B cell (primary cell): ENCODE measurements around the gene RPS6KA4. TPM values are rescaled to one million over a fixed set of nuclear protein-coding genes. Genes with fewer than 3 reads are reported as not detected.

ENCODE experiments used
- ATAC-seq: fragments of 200-7000 bp; cut with Tn5 transposase; one replicate; pipeline ENCODE4 v1.10.0; 2021; ENCODE audit warnings: low read depth, mild to moderate bottlenecking, moderate number of reproducible peaks, moderate library complexity
- CTCF ChIA-PET: fragments of 350-600 bp; sonication (Branson Sonifier 250); formaldehyde crosslinking; loops from one replicate; lab custom pipeline; 2021; ENCODE audit warnings: antibody characterized with exemption, inconsistent platforms; lab: Charles Lee
- POLR2A ChIA-PET: fragments of 350-600 bp; sonication (Branson Sonifier 250); formaldehyde crosslinking; loops from one replicate; lab custom pipeline; 2021; ENCODE audit warnings: antibody characterized with exemption; lab: Charles Lee
- DNase-seq: peaks from one replicate; pipeline ENCODE4 v3.0.0; 2013
- H2AFZ ChIP-seq: 2 replicates; pipeline ENCODE4 v1.6.1; 2012; ENCODE audit warnings: mild to moderate bottlenecking, low read depth, low read length; ENCODE audit not compliant: insufficient read depth, poor library complexity, severe bottlenecking
- H3K27ac ChIP-seq, 2 donors: 1 replicate in 1 of 2; 2 replicates in 1 of 2; pipeline ENCODE4 v1.5.1; 2012 to 2013; ENCODE audit warnings: low read length in 2 of 2, mild to moderate bottlenecking in 2 of 2, moderate library complexity in 1 of 2
- H3K27me3 ChIP-seq, 4 experiments: fragments of 200-600 bp in 1 of 4; sonication (generic) in 1 of 4; replicated peaks in 1 of 4; 1 replicate in 2 of 4; 2 replicates in 2 of 4; pipeline versions ENCODE4 v1.6.1 to v1.7.0; 2013 to 2016; ENCODE audit warnings: low read length in 3 of 4, mild to moderate bottlenecking in 2 of 4, mixed read lengths in 1 of 4, moderate library complexity in 1 of 4; ENCODE audit not compliant: insufficient read depth in 4 of 4, control insufficient read depth in 3 of 4; ENCODE audit errors: control extremely low read depth in 1 of 4
- H3K36me3 ChIP-seq, 2 experiments: replicated peaks in 1 of 2; 1 replicate in 1 of 2; 2 replicates in 1 of 2; pipeline versions ENCODE4 v1.6.1 to v1.7.1; 2013; ENCODE audit warnings: low read length in 1 of 2; ENCODE audit not compliant: insufficient read depth in 2 of 2, control insufficient read depth in 1 of 2; ENCODE audit errors: control extremely low read depth in 1 of 2, extremely low read depth in 1 of 2
- H3K4me1 ChIP-seq, 2 donors: fragments of 200-600 bp in 1 of 2; sonication (generic) in 1 of 2; 1 replicate in 1 of 2; 2 replicates in 1 of 2; pipeline versions ENCODE4 v1.5.1 to v1.6.1; 2013 to 2017; ENCODE audit warnings: low read length in 2 of 2; ENCODE audit not compliant: control insufficient read depth in 2 of 2, insufficient read depth in 2 of 2
- H3K4me2 ChIP-seq: replicated peaks from 2 replicates; pipeline ENCODE3; 2012; ENCODE audit warnings: mild to moderate bottlenecking, low read depth, low read length; ENCODE audit not compliant: poor library complexity, severe bottlenecking
- H3K4me3 ChIP-seq, 5 experiments: fragments of 200-600 bp in 1 of 5; sonication (generic) in 1 of 5; 1 replicate in 3 of 5; 2 replicates in 2 of 5; pipeline versions ENCODE4 v1.5.1 to v1.7.0; 2011 to 2016; ENCODE audit warnings: low read length in 4 of 5, mild to moderate bottlenecking in 4 of 5, low read depth in 2 of 5, control low read depth in 1 of 5, moderate library complexity in 1 of 5; ENCODE audit not compliant: insufficient read depth in 1 of 5; ENCODE audit errors: control extremely low read depth in 1 of 5, extremely low read depth in 1 of 5
- H3K79me2 ChIP-seq: fragments of 200-600 bp; sonication (generic); one replicate; pipeline ENCODE4 v1.6.0; 2016; ENCODE audit warnings: low read length; ENCODE audit not compliant: control insufficient read depth, insufficient read depth
- H3K9ac ChIP-seq: fragments of 200-600 bp; sonication (generic); 2 replicates; pipeline ENCODE4 v1.6.1; 2017; ENCODE audit warnings: mild to moderate bottlenecking, low read length, moderate library complexity
- H3K9me3 ChIP-seq, 3 donors: one replicate each; pipeline versions ENCODE4 v1.6.1 to v1.7.1; 2013; ENCODE audit warnings: low read length in 2 of 3; ENCODE audit not compliant: control insufficient read depth in 2 of 3, insufficient read depth in 1 of 3; ENCODE audit errors: control extremely low read depth in 1 of 3
- H4K20me1 ChIP-seq: 2 replicates; pipeline ENCODE4 v1.6.0; 2012; ENCODE audit warnings: mild to moderate bottlenecking, low read length; ENCODE audit not compliant: insufficient read depth, control insufficient read depth, poor library complexity, severe bottlenecking
- H3K27ac Mint-ChIP-seq: one replicate; pipeline ENCODE4 v1.8.0; 2021; ENCODE audit warnings: mixed read lengths
- H3K27me3 Mint-ChIP-seq: one replicate; pipeline ENCODE4 v1.8.0; 2021; ENCODE audit warnings: mixed read lengths
- H3K4me1 Mint-ChIP-seq: one replicate; pipeline ENCODE4 v1.8.0; 2021; ENCODE audit warnings: mixed read lengths
- H3K4me3 Mint-ChIP-seq: one replicate; pipeline ENCODE4 v1.8.0; 2021; ENCODE audit warnings: mixed read lengths
- H3K9me3 Mint-ChIP-seq: one replicate; pipeline ENCODE4 v1.8.0; 2022; ENCODE audit warnings: mixed read lengths; ENCODE audit not compliant: insufficient read depth
- CTCF ChIP-seq: fragments of 200-600 bp; IDR thresholded peaks from one replicate; pipeline ENCODE4 v1.8.0; 2022; ENCODE audit warnings: antibody characterized with exemption, mild to moderate bottlenecking
- EZH2 ChIP-seq: IDR thresholded peaks from 2 replicates; pipeline ENCODE4 v1.6.1; 2012; ENCODE audit warnings: borderline replicate concordance, low read depth, mild to moderate bottlenecking, moderate library complexity, low read length; ENCODE audit not compliant: insufficient read depth, poor library complexity, severe bottlenecking
- WGBS: methylation state at CpG from one replicate; pipeline ENCODE4 v1.1.5; 2013; ENCODE audit warnings: missing lambda C conversion rate; ENCODE audit not compliant: insufficient coverage; 5-methylcytosine and 5-hydroxymethylcytosine counted together
- intact Hi-C: fragments of 100-400 bp; cut with micrococcal nuclease; formaldehyde crosslinking; loops from one replicate; pipeline ENCODE4 v1.10.0; 2022
- polyA plus RNA-seq: library from polyadenylated mRNA; depleted of rRNA; stranded (reverse); fragments of >200 nt; gene quantifications from 2 replicates; pipeline ENCODE4 v1.2.3, GENCODE V29; 2012
- total RNA-seq, 2 donors: library from RNA; stranded (reverse); fragments of 120-200 nt in 1 of 2; gene quantifications; 1 replicate in 1 of 2; 2 replicates in 1 of 2; pipeline versions ENCODE4 v1.2.3 to v1.2.4, GENCODE V29; 2013 to 2022

Gene RPS6KA4
- total and polyA plus RNA-seq, 2 donors (not counting 1 experiment from before 2014, with no cell fraction given), result 22.6 to 32.5 TPM

- H3K9ac ChIP-seq, result no peak overlapping the region
- no peak overlapping the region for H3K4me2 ChIP-seq
- 90% methylated on average over 5 of the region's 6 CpGs for WGBS
- Mint-ChIP-seq H3K4me1 (peaks cover 41% of the 10 kb centered on the region), H3K4me3 (no peak overlapping the region), H3K9me3 (no peaks in the 10 kb centered on the region), H3K27me3 (no peaks in the 10 kb centered on the region), H3K27ac (no peak overlapping the region)
- H3K36me3 ChIP-seq, result peaks cover 0 to 22% of the 10 kb centered on the region in 2 experiments
- intact Hi-C loops, result loop anchor here (5.0 kb wide), 1 partner anchor 90 kb away; no protein-coding TSS in a partner anchor
- DNase-seq (no peak), ATAC-seq (no peak)
- peaks cover 45% of the 10 kb centered on the region for H4K20me1 ChIP-seq
- ChIA-PET POLR2A (interaction anchor here (1.0 kb wide), 1 partner anchor 40 kb away, joined by 3 read pairs; the partner anchor contains the start of genes PRDX5 and TRMT112), CTCF (interaction anchor here (1.3 to 10.2 kb wide), 4 partner anchors 26 to 153 kb away, joined by 4 to 188 read pairs (median 8); partner anchors contain the start of genes ESRRA, PRDX5 and TRMT112)
- H3K4me1 ChIP-seq, result peaks cover 27 to 52% of the 10 kb centered on the region in 2 donors
- H3K27me3 ChIP-seq, result no peaks in the 10 kb centered on the region
- TF ChIP-seq CTCF, result no peak
- TF ChIP-seq EZH2, result no peak
- no peaks in the 10 kb centered on the region for H3K9me3 ChIP-seq
- H3K79me2 ChIP-seq, result peaks cover 11% of the 10 kb centered on the region
- H3K27ac ChIP-seq, result no peak overlapping the region
- H3K4me3 ChIP-seq, result no peak overlapping the region
- H2AFZ ChIP-seq, result no peak overlapping the region
Observed at GRCh38 chr11:64357446-64357845, 1.5 kb upstream of the RPS6KA4 start.

DNA sequence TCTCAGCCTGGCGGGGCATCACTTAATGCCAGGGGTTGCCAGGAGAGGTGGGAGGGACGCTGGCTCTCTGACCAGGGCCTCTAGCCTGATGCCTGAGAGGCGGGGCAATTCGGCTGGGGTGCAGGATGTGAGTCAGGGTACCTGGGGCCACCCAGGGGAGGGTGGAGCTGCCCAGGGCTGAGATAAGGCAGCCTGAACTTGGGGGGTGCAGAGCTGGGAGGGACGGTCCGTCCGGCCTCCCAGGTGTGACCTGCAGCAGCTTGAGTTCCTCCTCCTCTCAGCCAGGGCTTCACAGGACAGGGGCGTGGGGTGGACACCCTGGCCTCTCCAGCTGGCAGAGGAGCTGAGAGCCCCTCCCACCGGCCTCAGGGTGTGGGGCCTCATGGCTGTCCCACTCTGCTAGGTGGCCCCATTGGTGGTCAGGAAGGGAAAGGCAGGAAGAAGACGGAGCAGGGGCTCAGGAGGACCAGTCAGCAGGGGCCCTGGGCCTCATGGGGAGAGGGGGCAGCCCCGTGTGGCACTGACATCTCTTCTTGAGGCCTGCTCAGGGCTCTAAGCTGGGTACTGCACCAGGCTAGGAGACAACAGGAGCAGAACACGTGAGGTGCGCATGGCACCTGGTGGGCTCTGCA, 942 bp upstream of the RPS6KA4 start:
- peak overlapping the region; percentile 73 for H3K9ac ChIP-seq
- Mint-ChIP-seq H3K27ac (peak overlapping the region; percentile 53), H3K9me3 (no peaks in the 10 kb centered on the region), H3K4me1 (peaks cover 42% of the 10 kb centered on the region), H3K27me3 (no peaks in the 10 kb centered on the region), H3K4me3 (peak overlapping the region; percentile 75)
- H3K27ac ChIP-seq, result no peak overlapping the region
- CTCF ChIA-PET, result interaction anchor here (0.8 to 10.2 kb wide), 6 partner anchors 12 to 153 kb away, joined by 3 to 188 read pairs (median 6); partner anchors contain the start of genes ESRRA, PRDX5 and TRMT112
- H3K4me2 ChIP-seq, result peak overlapping the region; percentile 93
- no peak overlapping the region for H3K4me3 ChIP-seq
- H3K9me3 ChIP-seq, result no peaks in the 10 kb centered on the region
- TF ChIP-seq EZH2 (no peak), CTCF (no peak)
- peaks cover 45% of the 10 kb centered on the region for H4K20me1 ChIP-seq
- POLR2A ChIA-PET, result interaction anchor here (1.0 kb wide), 1 partner anchor 41 kb away, joined by 3 read pairs; the partner anchor contains the start of genes PRDX5 and TRMT112
- H3K36me3 ChIP-seq, result peaks cover 0 to 18% of the 10 kb centered on the region in 2 experiments
- WGBS, result 77% methylated on average over 12 of the region's 13 CpGs
- H2AFZ ChIP-seq, result no peak overlapping the region
- DNase-seq (no peak), ATAC-seq (no peak)
- intact Hi-C loops, result loop anchor here (5.0 kb wide), 1 partner anchor 89 kb away; no protein-coding TSS in a partner anchor
- H3K79me2 ChIP-seq, result peaks cover 11% of the 10 kb centered on the region
- peaks cover 27 to 52% of the 10 kb centered on the region in 2 donors for H3K4me1 ChIP-seq
- no peaks in the 10 kb centered on the region for H3K27me3 ChIP-seq
